Measurements from ENCODE around the gene GJA10.

GJA10 gene

DNA sequence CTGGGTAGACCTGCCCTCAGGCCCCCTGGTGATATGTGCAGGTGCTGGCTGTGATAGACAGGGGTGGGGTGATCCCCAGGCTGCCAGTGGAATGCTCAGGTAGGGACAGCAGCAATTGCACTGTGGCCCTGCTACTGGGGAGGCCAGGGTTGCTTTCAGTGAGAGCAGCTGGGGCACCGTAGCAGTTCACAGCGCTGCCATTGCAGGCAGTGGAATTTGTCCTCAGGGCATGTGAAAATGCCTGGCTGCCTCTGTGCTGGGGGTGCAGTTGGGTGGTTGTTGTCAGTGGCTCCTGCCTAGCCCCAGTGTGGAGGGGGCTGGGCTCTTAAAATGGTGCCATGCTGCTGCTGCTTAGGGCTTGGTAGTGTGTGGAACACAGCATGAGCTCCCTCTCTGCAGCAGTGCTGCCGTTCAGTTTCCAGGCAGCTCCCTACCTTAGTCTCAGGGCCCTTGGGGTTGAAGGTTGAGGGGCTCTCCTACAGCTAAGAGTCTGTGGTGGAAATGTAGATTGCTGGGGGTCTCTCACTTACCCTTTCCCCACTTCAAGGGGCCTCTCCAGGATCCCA, 23.6 kb downstream of the GJA10 start:
- no peak for DNase-seq (ENCODE audit: low read depth)

GRCh38 chr6:89921197-89921596, 26.9 kb downstream of the GJA10 start:
- DNase-seq (ENCODE audit: low read depth) = no peak

GRCh38 chr6:89921691-89922090, 27.4 kb downstream of the GJA10 start:
- no peak for DNase-seq (ENCODE audit: low read depth)

GRCh38 chr6:89924231-89924630, 30.0 kb downstream of the GJA10 start:
- no peak for DNase-seq (ENCODE audit: low read depth)

GRCh38 chr6:89925826-89926225, 31.6 kb downstream of the GJA10 start:
- no peak for DNase-seq (ENCODE audit: low read depth)

- no peak for DNase-seq (ENCODE audit: low read depth)
Observed at GRCh38 chr6:89927264-89927663, 33.0 kb downstream of the GJA10 start.

GRCh38 chr6:89927791-89928550, 33.7 kb downstream of the GJA10 start:
- DNase-seq (ENCODE audit: low read depth) = no peak

DNA sequence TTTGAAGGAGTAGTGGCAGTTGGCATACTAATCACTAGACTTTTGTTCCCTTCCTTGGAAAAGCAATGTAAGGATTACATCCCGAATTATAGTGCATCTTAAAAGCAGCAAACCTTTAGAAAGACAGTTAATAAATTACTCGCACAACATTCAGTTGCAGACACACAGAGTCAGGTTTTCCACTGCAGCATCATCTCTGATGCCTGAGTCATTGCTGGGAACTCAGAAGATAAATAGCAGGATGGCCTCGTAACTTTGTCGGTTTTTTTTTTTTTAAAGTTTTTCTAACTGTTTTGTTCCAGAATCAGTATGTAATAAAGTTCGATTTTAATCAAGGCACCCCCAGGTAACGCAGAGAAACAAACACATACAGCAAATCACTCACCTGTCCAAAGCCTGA, 34.3 kb downstream of the GJA10 start:
- no peak for DNase-seq (ENCODE audit: low read depth)

- no peak for DNase-seq (ENCODE audit: low read depth)
Observed at GRCh38 chr6:89930789-89931188, 36.5 kb downstream of the GJA10 start.

GRCh38 chr6:89932245-89932802, 38.1 kb downstream of the GJA10 start:
- DNase-seq (ENCODE audit: low read depth) = no peak

DNA sequence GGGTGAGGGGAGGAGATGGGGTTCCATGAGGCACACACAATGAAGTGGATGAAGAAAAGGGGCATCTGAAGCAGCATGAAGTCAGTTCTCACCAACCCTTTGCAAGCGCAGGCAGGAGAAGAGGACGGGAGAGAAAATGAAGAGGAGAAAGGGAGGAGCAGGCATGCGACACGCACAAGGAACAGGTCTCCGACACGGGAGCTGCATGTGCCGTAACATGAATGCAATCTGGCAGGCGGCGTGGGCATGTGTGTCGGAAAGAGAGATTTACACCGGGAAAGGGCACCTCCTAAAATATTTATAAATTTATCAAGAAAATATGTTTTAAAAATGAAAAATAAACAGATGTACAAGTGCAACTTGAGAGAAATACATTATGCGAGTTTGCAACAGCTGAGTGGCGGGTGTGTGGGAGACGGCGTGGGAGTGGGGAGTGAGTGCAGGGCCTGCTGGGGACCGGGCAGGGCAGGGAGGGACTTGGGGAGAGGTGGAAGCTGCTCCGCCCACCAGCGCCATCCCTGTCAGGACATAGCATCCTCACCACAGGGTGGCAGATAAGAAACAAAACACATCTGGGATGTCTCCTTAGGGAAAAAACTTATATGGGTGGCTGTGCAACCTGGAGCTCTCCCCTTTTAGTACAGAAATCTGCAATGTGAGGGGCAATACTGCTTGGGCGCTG, 40.6 kb downstream of the GJA10 start:
- no peak for DNase-seq (ENCODE audit: low read depth)

GRCh38 chr6:89936177-89936576, 41.9 kb downstream of the GJA10 start:
- no peak for DNase-seq (ENCODE audit: low read depth)

DNA sequence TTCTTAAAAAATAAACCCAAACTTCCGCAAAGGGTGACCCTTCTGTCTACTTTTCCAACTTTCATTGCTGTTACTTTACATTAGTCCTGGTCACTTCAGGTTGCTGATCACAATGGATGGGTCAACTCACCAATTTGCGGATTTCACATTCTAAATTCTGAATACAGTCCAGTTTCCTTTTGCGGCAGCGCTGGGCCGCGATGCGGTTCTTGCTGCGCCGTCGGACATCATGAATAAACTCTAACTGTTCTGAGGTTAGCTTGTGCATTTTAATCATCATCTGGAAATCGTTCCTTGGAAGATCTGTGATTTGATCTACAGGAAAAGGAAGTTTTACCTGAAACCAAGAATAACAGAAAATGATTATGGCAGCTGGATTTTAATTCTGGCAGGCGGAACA, 43.7 kb downstream of the GJA10 start:
- no peak for DNase-seq (ENCODE audit: low read depth)

GRCh38 chr6:89939144-89939543, 44.9 kb downstream of the GJA10 start:
- no peak for DNase-seq (ENCODE audit: low read depth)

DNA sequence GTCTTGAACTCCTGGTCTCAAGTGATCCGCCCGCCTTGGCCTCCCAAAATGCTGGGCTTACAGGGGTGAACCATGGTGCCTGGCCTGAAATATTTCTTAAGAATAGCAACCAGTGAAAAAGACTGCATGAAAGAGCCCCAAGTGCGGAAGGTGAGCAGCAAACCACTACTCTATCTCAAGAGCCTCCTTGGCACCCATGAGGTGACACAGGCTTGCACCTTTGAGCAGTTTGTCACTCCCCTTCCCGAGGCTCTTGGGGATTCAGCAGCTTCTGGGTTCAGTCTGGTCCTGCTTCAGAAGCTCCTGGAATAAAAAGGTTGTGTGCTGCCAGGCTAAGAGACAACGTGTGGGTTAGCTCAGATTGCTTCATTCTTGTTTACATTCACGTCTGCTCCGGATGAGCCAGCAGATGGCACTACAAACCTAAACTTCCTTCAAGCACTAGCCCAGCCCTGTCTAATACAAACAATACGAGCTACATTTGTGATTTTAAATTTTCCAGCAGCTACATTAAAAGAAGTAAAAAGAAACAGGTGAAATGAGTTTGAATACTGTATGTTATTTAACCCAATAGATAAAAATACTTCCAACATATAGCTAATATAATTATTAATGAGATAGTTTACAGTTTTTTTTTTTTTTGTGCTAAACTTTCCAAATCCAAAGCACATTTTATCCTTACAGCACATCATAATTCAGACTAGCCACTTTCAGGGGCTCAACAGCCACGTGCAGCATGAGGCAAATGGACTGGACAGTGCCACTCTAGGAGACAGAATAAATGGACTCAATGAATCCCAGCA, 46.2 kb downstream of the GJA10 start:
- peak; percentile 36 for DNase-seq (ENCODE audit: low read depth)

GRCh38 chr6:89941031-89941762, 46.9 kb downstream of the GJA10 start:
- DNase-seq (ENCODE audit: low read depth) = no peak

DNA sequence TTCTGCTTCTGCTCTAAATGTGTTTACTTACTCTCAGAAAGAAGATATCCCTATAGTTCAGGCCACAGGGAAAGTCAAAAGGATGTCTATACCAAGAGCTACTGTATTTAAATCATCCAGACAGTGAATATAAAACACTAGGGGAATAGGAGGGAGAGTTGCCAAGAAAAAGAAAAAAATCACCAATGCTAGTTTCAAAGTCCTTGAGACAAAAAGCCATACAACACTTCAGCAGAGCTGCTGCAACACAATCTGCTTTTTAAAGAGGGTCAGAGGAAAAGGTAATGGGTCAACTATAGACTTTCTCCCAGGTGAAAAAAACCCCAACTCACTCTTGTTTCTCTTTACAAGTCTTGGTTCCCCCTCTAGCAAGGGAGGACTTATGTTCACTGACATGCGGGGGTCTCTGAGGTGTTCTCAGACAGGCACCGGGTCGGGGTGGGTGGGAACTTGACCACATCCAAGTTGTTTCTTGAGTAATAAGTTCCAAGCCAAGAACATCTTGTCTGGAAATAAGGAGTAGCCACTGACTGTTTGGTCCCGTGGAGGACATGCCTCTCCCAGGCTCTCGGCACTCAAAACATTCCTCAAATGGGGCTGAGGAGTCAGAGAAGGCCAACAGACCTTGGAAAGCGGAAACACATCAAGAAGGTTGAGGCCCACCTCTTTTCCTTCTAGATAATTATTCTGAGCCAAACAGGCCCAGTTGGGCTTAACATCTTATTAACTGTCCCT, 47.7 kb downstream of the GJA10 start:
- DNase-seq (ENCODE audit: low read depth) = no peak

DNA sequence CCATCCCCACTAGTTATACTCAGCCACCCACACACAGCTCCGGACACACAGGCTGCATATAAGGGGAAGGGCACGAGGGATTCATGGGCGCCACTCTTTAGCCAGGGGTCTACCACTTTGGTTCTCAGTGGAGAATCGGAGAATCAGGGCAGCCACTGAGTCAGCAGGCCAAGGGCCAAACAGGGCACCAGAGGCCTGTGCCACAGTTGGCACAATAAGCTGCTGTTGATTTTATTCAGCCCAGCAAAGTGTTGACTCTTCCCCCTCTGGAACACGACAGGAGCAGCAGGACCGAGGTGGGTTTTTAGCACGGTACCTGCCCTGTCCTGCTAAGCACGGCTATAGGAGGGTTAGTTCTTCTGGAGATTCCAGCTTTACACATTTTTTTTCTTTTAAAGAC, 48.3 kb downstream of the GJA10 start:
- no peak for DNase-seq (ENCODE audit: low read depth)

DNA sequence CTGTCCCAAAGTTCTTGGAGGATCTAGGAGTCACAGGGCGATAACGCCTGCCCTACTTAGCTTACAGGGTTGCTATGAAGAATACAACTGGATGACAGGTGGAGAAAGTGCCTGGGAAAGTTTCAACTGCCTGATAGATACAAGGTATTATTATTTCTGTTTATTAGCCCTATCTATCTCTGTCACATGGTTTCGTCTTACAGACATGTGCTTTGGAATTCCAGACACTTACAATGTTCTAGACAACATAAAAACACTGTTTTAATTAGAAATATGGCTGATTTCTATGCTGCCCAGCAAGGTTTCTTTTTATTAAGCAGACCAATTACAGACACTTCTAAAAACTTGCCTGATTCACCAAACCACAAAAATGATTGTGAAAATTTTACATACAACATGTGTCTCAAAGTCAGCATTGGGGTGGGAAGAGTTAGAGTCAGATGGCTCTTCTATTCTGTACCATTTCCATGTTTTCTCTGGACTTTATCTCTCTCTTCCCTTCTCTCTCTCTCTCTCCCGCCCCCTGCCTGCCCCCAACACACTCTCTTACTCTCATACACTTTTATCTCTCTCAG, 50.0 kb downstream of the GJA10 start:
- no peak for DNase-seq (ENCODE audit: low read depth)

DNA sequence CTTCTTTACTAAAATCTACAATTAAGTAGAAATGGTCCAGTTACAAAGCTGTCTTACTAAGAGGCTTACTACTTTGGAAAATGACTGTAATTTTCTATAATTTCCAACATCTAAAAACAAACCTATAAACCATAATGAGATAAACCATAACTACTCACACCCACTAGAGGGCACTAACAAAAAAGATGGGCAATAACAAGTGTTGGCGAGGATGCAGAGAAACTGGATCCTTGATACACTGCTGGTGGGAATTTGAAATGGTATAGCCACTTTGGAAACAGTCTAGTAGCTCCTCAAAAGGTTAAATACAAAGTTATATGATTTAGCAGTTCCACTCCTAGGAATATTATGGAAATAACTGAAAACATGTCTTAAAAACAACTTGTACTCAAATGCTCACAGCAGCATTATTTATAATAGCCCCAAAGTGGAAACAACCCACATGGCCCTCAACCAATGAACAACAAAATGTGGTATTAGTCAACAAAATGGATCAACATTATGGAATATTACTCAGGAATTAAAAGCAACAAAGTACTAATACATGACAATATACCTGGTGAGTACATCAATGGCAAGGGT, 50.6 kb downstream of the GJA10 start:
- no peak for DNase-seq (ENCODE audit: low read depth)
